Esophagus squamous epithelium (tissue), 4 donors: ENCODE measurements around the gene MYL10.

ENCODE experiments used
- CTCF ChIP-seq, 6 experiments: fragments of 450-650 bp in 4 of 6; fragments of 200-600 bp in 2 of 6; sonication (generic) in 2 of 6; IDR thresholded peaks; one replicate each; pipeline ENCODE4 v1.5.1; 2016 to 2019; ENCODE audit warnings: antibody characterized with exemption in 6 of 6, mild to moderate bottlenecking in 4 of 6, moderate library complexity in 4 of 6
- POLR2A ChIP-seq, 4 donors: fragments of 450-650 bp; IDR thresholded peaks; one replicate each; pipeline ENCODE4 v1.6.1; 2017; ENCODE audit warnings: antibody characterized with exemption in 4 of 4, mild to moderate bottlenecking in 4 of 4, moderate library complexity in 3 of 4

- TF ChIP-seq CTCF (IDR thresholded peaks at IDR 0.05) (no peak), POLR2A (IDR thresholded peaks at IDR 0.05) (no peak)
Observed at GRCh38 chr7:101668726-101669125, 39.6 kb upstream of the MYL10 start.
